H9 (cell line): ENCODE data around the gene TCERG1L. TPM values are rescaled to one million over a fixed set of nuclear protein-coding genes. Genes with fewer than 3 reads are reported as not detected.

ENCODE experiments used
- DNase-seq: peaks from one replicate; pipeline ENCODE4 v3.0.0-alpha.2; 2017
- H2AFZ ChIP-seq: one replicate; pipeline ENCODE4 v1.6.1; 2013; ENCODE audit warnings: mild to moderate bottlenecking, low read length, control low read depth, moderate library complexity
- H2AK5ac ChIP-seq: 2 replicates; pipeline ENCODE4 v1.6.1; 2013; ENCODE audit warnings: low read length, control low read depth, mixed read lengths; ENCODE audit not compliant: insufficient read length
- H2BK120ac ChIP-seq: one replicate; pipeline ENCODE4 v1.6.1; 2013; ENCODE audit warnings: low read depth, mild to moderate bottlenecking, low read length, control low read depth, inconsistent platforms; ENCODE audit not compliant: poor library complexity, severe bottlenecking
- H2BK12ac ChIP-seq: 2 replicates; pipeline ENCODE4 v1.6.1; 2013; ENCODE audit warnings: low read length, control low read depth, mixed read lengths, low read depth; ENCODE audit not compliant: insufficient read length
- H2BK15ac ChIP-seq: 2 replicates; pipeline ENCODE4 v1.6.1; 2013; ENCODE audit warnings: low read depth, low read length, control low read depth
- H2BK20ac ChIP-seq: one replicate; pipeline ENCODE4 v1.6.1; 2013; ENCODE audit warnings: low read depth, mild to moderate bottlenecking, low read length, control low read depth, inconsistent platforms; ENCODE audit not compliant: poor library complexity, severe bottlenecking
- H2BK5ac ChIP-seq: 2 replicates; pipeline ENCODE4 v1.6.1; 2013; ENCODE audit warnings: low read length, control low read depth, mixed read lengths; ENCODE audit not compliant: insufficient read length
- H3K14ac ChIP-seq: 2 replicates; pipeline ENCODE4 v1.6.1; 2013; ENCODE audit warnings: low read length, control low read depth; ENCODE audit not compliant: insufficient read depth
- H3K18ac ChIP-seq: 2 replicates; pipeline ENCODE4 v1.6.1; 2013; ENCODE audit warnings: low read depth, mild to moderate bottlenecking, mixed read lengths, low read length, control low read depth; ENCODE audit not compliant: insufficient read length
- H3K23ac ChIP-seq: 2 replicates; pipeline ENCODE4 v1.6.1; 2013; ENCODE audit warnings: low read length, control low read depth, mixed read lengths, low read depth; ENCODE audit not compliant: insufficient read length
- H3K23me2 ChIP-seq: 2 replicates; pipeline ENCODE4 v1.6.1; 2013; ENCODE audit warnings: low read depth, mild to moderate bottlenecking, mixed read lengths, low read length, control low read depth; ENCODE audit not compliant: insufficient read length, poor library complexity, severe bottlenecking
- H3K27ac ChIP-seq: 2 replicates; pipeline ENCODE4 v1.5.1; 2013; ENCODE audit warnings: low read length, control low read depth, mixed read lengths, low read depth; ENCODE audit not compliant: insufficient read length
- H3K27me3 ChIP-seq: 2 replicates; pipeline ENCODE4 v1.6.1; 2013; ENCODE audit warnings: low read length, control low read depth, inconsistent platforms; ENCODE audit not compliant: insufficient read depth
- H3K4ac ChIP-seq: 2 replicates; pipeline ENCODE4 v1.6.1; 2013; ENCODE audit warnings: low read depth, mild to moderate bottlenecking, control low read depth, inconsistent platforms, low read length, moderate library complexity
- H3K4me1 ChIP-seq: 2 replicates; pipeline ENCODE4 v1.6.1; 2013; ENCODE audit warnings: low read length, control low read depth, inconsistent platforms; ENCODE audit not compliant: insufficient read depth
- H3K4me2 ChIP-seq: 2 replicates; pipeline ENCODE4 v1.6.1; 2013; ENCODE audit warnings: low read length, control low read depth, mixed read lengths; ENCODE audit not compliant: insufficient read length, insufficient read depth
- H3K56ac ChIP-seq: 2 replicates; pipeline ENCODE4 v1.6.1; 2013; ENCODE audit warnings: low read depth, mild to moderate bottlenecking, mixed read lengths, low read length, control low read depth; ENCODE audit not compliant: insufficient read length
- H3K79me1 ChIP-seq: 2 replicates; pipeline ENCODE4 v1.6.1; 2013; ENCODE audit warnings: low read depth, mild to moderate bottlenecking, moderate library complexity, low read length, control low read depth, inconsistent platforms; ENCODE audit not compliant: insufficient read depth, poor library complexity, severe bottlenecking
- H3K79me2 ChIP-seq: 2 replicates; pipeline ENCODE4 v1.6.1; 2013; ENCODE audit warnings: low read length, control low read depth, inconsistent platforms; ENCODE audit not compliant: insufficient read depth
- H3K9ac ChIP-seq: 2 replicates; pipeline ENCODE4 v1.6.1; 2013; ENCODE audit warnings: low read length, control low read depth, mixed read lengths; ENCODE audit not compliant: insufficient read length; ENCODE audit errors: extremely low read depth
- H3K9me3 ChIP-seq: one replicate; pipeline ENCODE4 v1.6.1; 2013; ENCODE audit warnings: low read depth, low read length, inconsistent platforms; ENCODE audit not compliant: control insufficient read depth
- H3T11ph ChIP-seq: one replicate; pipeline ENCODE4 v1.6.1; 2013; ENCODE audit warnings: mild to moderate bottlenecking, low read length, control low read depth, inconsistent platforms
- H4K20me1 ChIP-seq: one replicate; pipeline ENCODE4 v1.6.1; 2013; ENCODE audit not compliant: control insufficient read depth, insufficient read length, insufficient read depth
- H4K5ac ChIP-seq: 2 replicates; pipeline ENCODE4 v1.6.1; 2013; ENCODE audit warnings: low read depth, mild to moderate bottlenecking, mixed read lengths, low read length, control low read depth; ENCODE audit not compliant: insufficient read length
- H4K8ac ChIP-seq: replicated peaks from 2 replicates; pipeline ENCODE4 v1.6.1; 2013; ENCODE audit warnings: low read length, control low read depth, mixed read lengths, low read depth; ENCODE audit not compliant: insufficient read length
- H4K91ac ChIP-seq: 2 replicates; pipeline ENCODE4 v1.6.1; 2013; ENCODE audit warnings: low read depth, mild to moderate bottlenecking, moderate library complexity, mixed read lengths, low read length, control low read depth; ENCODE audit not compliant: insufficient read length
- H3K27ac Mint-ChIP-seq, 3 experiments: 2 replicates in 2 of 3; 3 replicates in 1 of 3; pipeline ENCODE4 v1.8.0; 2020 to 2021; ENCODE audit warnings: mixed read lengths in 3 of 3, mild to moderate bottlenecking in 1 of 3, moderate library complexity in 1 of 3
- H3K27me3 Mint-ChIP-seq: 2 replicates; pipeline ENCODE4 v1.8.0; 2021; ENCODE audit warnings: low read depth, mild to moderate bottlenecking, moderate library complexity, mixed read lengths
- H3K36me3 Mint-ChIP-seq, 3 experiments: 2 replicates in 2 of 3; 3 replicates in 1 of 3; pipeline ENCODE4 v1.8.0; 2020 to 2021; ENCODE audit warnings: low read depth in 3 of 3, mixed read lengths in 3 of 3; ENCODE audit not compliant: insufficient read depth in 1 of 3
- H3K4me1 Mint-ChIP-seq, 2 experiments: 2 replicates each; pipeline ENCODE4 v1.8.0; 2020; ENCODE audit warnings: mixed read lengths in 2 of 2
- H3K4me3 Mint-ChIP-seq, 2 experiments: 2 replicates in 1 of 2; 3 replicates in 1 of 2; pipeline ENCODE4 v1.8.0; 2020 to 2021; ENCODE audit warnings: mild to moderate bottlenecking in 2 of 2, mixed read lengths in 2 of 2, moderate library complexity in 1 of 2
- H3K9me3 Mint-ChIP-seq, 2 experiments: 2 replicates in 1 of 2; 3 replicates in 1 of 2; pipeline ENCODE4 v1.8.0; 2020; ENCODE audit warnings: mild to moderate bottlenecking in 2 of 2, mixed read lengths in 2 of 2, moderate library complexity in 1 of 2
- WGBS: extraction: QIAGEN DNeasy Blood & Tissue Kit; methylation state at CpG from one replicate; pipeline ENCODE4 v1.1.7; 2013; ENCODE audit warnings: missing lambda C conversion rate, low lambda C conversion rate, mixed read lengths; ENCODE audit not compliant: insufficient read length; ENCODE audit errors: extremely low coverage; 5-methylcytosine and 5-hydroxymethylcytosine counted together
- total RNA-seq: library from RNA; stranded (reverse); gene quantifications from 2 replicates; pipeline ENCODE4 v1.2.1, GENCODE V29; 2021
- TF ChIP-seq, protein P1 (sequence below): fragments of 200-600 bp; sonication (generic); conservative IDR thresholded peaks from 3 replicates; pipeline ENCODE4 v1.8.0; 2021; ENCODE audit warnings: antibody characterized with exemption, mild to moderate bottlenecking

Gene TCERG1L
- total RNA-seq, 1 experiment from 2014 or later, result 3.3 TPM

DNA sequence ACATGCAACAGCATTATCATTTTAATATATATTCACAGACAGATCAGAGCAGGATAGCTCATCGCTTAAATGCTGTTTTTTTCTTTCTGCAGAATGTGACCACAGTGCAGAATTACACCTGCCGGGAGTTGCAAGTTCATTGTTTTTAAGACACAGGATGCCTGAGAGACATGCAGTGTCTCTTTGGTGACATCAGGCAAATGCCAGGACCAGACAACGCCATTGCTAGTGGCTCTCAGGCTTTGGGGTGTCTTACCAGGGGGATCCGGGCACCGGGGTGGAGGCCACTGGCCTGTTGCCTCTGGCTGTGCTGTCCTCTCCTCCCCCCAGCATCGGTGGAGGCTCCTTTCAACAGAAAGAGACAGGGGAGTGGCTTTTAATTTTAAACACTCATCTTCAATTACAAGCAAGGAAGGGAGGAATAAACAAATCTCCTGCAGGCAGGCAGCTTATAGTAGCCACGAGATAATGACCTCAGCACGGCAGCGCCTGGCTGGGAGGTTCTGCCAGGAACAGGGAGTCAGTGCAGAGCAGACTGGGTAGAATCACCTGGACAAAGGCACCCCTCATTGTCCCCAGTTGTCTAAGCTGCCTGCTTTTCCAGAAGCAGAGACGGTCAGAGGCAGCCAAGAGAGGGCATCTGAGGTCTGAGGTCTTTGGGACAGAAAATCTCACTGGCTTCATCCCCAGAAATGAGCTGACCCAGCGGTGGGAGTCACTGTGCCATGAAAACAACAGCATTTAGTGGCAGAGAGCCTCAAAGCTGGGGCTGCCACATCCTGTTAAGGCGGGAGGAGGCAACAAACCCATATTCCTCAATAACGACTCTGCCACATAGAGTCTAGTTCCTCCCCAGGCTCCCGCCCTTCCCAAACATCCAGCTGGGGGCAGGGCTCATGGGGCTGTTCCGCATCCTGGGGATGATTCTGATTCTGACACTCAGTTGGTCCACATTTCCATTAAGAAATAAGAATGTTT lies 148.4 kb downstream of the TCERG1L start:
- no peak overlapping the region for H2AK5ac ChIP-seq
- Mint-ChIP-seq H3K27ac (peak overlapping the region in 2 of 3 experiments; percentile 5 to 57; a peak in 1 of 7 replicates), H3K27me3 (no peaks in the 10 kb centered on the region), H3K9me3 (no peaks in the 10 kb centered on the region), H3K4me3 (no peak overlapping the region), H3K4me1 (peaks cover 9 to 15% of the 10 kb centered on the region in 2 experiments; a peak in 3 of 4 replicates), H3K36me3 (no peaks in the 10 kb centered on the region)
- no peak for DNase-seq
- no peak overlapping the region for H3K56ac ChIP-seq
- H3K23me2 ChIP-seq, result no peaks in the 10 kb centered on the region
- no CpG with 5 or more reads among the region's 15 CpGs for WGBS
- H3K79me2 ChIP-seq, result no peaks in the 10 kb centered on the region
- no peak overlapping the region for H3K4me2 ChIP-seq
- no peak overlapping the region for H3K9ac ChIP-seq
- H2BK12ac ChIP-seq, result no peak overlapping the region
- H4K5ac ChIP-seq, result no peak overlapping the region
- H4K91ac ChIP-seq, result no peak overlapping the region
- no peaks in the 10 kb centered on the region for H3K9me3 ChIP-seq
- no peak overlapping the region for H2BK20ac ChIP-seq
- H3K18ac ChIP-seq, result no peak overlapping the region
- no peak overlapping the region for H3K23ac ChIP-seq
- no peak overlapping the region for H3K14ac ChIP-seq
- H3K79me1 ChIP-seq, result no peaks in the 10 kb centered on the region
- no peak overlapping the region for H2BK5ac ChIP-seq
- no peak overlapping the region for H2BK15ac ChIP-seq
- no peak overlapping the region for H3K27ac ChIP-seq
- H2AFZ ChIP-seq, result no peak overlapping the region
- H3T11ph ChIP-seq, result no peak overlapping the region
- no peak overlapping the region for H2BK120ac ChIP-seq
- no peaks in the 10 kb centered on the region for H3K27me3 ChIP-seq
- H4K20me1 ChIP-seq, result no peaks in the 10 kb centered on the region
- H3K4me1 ChIP-seq, result no peaks in the 10 kb centered on the region
- TF ChIP-seq, protein P1, sequence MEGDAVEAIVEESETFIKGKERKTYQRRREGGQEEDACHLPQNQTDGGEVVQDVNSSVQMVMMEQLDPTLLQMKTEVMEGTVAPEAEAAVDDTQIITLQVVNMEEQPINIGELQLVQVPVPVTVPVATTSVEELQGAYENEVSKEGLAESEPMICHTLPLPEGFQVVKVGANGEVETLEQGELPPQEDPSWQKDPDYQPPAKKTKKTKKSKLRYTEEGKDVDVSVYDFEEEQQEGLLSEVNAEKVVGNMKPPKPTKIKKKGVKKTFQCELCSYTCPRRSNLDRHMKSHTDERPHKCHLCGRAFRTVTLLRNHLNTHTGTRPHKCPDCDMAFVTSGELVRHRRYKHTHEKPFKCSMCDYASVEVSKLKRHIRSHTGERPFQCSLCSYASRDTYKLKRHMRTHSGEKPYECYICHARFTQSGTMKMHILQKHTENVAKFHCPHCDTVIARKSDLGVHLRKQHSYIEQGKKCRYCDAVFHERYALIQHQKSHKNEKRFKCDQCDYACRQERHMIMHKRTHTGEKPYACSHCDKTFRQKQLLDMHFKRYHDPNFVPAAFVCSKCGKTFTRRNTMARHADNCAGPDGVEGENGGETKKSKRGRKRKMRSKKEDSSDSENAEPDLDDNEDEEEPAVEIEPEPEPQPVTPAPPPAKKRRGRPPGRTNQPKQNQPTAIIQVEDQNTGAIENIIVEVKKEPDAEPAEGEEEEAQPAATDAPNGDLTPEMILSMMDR, result no peak
- no peak overlapping the region for H4K8ac ChIP-seq
- no peak overlapping the region for H3K4ac ChIP-seq
